NCI-H2196 (cell line): Measurements from ENCODE around the gene COL23A1.

Experiments
- DNase-seq: peaks from one replicate; lab custom pipeline; 2025; ENCODE audit not compliant: unreplicated experiment; lab: John Stamatoyannopoulos, UW

Gene COL23A1

GRCh38 chr5:178590141-178590923 lies at the start of gene COL23A1:
Gene COL23A1 (minus strand): TSS chr5:178590393.
- DNase-seq = no peak

DNA sequence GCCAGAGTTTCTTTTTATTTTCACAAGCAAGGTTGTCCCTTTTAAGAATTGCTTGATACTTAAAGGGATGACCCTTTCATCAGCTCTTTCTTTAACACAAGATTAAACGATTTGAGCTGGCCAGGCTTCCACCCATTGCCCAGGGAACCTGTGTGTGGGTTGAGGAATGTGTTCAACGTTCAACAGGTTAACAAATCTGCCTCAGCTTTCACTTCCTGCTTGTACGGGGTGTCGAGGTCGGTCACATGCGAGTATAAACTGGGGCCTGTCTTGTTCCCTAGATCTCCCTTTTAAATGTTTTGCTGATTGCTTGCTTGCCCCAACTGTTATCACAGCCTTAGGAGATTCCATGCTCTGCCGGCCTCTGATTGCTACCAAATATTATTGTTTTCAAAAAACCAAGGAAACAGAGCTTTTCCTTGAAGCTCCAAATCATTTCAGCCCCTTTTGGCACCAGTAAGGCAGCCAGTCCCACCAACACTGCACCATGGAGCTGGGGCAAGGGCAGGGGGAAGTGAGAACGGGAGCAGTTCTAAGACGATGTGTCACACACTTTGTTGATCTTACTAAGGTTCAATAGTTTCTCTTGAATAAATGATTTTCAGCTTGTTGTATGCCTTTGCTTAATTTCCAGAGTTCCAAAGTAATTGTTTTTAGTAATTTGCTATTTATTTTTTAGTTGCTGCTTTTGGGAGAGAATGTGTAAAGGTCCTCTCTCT lies 47.3 kb upstream of the COL23A1 start:
- DNase-seq = no peak

GRCh38 chr5:178632285-178632684 lies 42.1 kb upstream of the COL23A1 start:
- no peak for DNase-seq

DNA sequence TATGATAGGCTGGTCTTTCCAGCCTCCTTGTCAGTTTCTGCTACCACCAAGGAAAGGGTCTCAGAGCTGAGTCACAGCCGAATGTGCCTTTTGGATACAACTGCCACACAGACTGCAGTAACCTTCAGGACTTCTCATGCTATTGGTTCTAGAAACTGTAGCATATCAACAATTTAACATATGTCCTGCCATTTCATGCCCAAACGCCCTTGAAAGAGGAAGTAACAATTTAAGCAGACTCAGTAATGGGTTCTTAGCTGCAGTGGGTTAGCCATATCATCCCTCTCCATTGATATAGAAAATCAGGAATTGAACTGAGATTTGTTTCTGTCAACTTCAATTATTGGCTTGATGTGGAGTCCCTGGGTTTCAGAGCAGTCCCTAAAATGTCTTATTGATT lies 40.8 kb upstream of the COL23A1 start:
- DNase-seq = no peak

GRCh38 chr5:178630475-178630930 lies 40.3 kb upstream of the COL23A1 start:
- DNase-seq = no peak

DNA sequence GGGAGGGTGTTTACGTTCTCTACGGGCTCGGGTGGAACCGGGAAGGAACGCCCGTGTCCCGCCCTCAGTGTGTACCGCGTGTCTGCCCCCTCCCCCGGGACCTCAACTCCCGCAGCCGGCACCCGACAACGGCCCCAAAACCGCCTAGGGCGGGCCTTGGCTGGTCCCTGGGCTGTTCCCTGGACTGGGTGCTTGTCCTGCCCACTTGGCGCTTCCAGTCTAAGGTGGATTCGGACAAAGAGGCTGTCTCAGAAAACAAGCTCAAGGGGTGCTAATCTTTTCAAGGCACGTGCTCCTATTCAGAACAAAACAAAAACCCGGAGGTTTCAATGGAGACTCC lies 37.0 kb upstream of the COL23A1 start:
- DNase-seq = no peak

- peak; percentile 96 for DNase-seq
Measured at GRCh38 chr5:178626484-178627258, 36.5 kb upstream of the COL23A1 start, which contains the start of gene CLK4. Gene CLK4 (minus strand): TSS chr5:178627050. CDS start chr5:178623416, 3,634 bp downstream.

GRCh38 chr5:178625679-178626483 lies 35.7 kb upstream of the COL23A1 start:
- DNase-seq = peak; percentile 33

- no peak for DNase-seq
Measured at GRCh38 chr5:178624631-178625546, 34.7 kb upstream of the COL23A1 start.

DNA sequence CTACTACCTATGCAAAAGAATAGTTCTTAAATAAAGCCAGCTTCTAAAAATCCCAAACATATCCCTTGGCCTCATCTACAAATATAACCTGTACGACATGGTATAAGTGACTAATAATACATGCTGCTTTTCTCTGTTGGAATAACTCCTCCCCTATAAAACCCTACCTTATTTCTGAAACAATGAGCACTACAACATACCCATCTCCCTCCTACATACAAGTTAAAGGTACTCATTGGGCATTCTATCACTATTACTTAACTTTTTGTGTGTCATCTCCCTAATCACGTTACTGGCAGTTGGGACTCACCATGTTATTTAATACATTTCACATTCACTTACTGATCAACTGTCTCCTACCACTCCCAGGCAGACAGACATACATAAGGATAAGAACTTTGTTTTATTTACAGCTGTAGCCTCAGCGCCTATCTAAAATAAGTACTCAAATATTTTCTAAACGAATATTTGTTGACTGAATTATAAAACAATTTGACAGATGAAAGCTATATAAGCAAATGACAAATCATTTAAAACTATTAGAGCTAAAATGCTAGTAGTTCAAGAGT lies 32.6 kb upstream of the COL23A1 start:
- no peak for DNase-seq

- no peak for DNase-seq
Measured at GRCh38 chr5:178619390-178619789, 29.2 kb upstream of the COL23A1 start.

DNA sequence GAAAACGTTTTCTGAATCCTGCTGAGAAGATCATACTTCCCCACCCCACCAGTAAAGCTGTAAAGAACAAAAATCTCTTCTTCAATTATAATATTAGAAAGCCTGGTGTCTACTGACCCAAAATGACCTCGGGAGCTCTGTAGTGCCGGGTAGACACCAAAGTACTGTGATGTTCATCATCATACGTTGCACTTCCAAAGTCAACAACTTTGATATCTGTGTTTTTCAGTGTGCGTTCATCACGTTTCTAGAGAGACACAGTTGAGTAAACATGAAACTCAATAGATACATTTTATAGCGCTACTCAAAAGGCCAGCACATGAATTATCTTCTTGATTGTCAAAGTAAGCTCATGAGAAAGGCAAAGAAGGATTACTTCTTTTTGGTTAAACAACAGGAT lies 22.1 kb upstream of the COL23A1 start:
- DNase-seq = no peak

GRCh38 chr5:178606269-178606668 lies 16.1 kb upstream of the COL23A1 start:
- no peak for DNase-seq

DNA sequence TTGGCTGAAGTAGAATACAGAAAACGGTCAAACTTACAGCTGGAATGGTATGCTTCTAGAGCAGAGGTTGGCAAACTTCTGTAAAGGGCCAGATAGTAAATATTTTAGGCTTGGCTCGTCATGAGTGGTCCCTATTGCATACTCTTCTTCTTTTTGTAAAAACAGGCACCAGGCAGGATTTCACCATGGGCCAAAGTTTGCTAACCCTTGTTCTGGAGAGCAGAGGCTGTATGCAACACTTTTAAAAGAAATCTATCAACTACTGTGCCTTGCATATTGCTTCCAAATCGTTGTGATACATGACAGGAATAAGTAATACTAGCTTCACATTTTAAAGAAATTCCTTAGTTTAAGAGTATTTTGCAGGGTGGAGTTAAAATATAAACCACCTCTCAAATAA lies 15.6 kb upstream of the COL23A1 start:
- no peak for DNase-seq

GRCh38 chr5:178602752-178603151 lies 12.6 kb upstream of the COL23A1 start:
- no peak for DNase-seq

DNA sequence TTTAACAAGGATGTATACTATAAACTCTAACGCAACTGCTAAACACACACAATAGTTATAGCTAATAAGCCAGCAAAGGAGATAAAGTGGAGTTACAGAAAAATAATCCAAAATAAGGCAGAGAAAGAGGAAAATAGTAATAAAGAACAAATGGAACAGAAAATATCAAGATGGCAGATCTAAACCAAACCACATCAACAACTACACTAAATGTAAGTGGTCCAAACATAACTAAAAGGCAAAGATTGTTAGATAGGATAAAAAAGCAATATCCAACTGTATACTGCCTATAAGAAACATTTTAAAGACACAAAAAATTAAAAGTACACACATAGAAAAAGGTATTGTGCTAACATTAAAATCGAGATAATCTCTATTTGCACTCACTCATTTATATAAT lies 5.6 kb upstream of the COL23A1 start:
- DNase-seq = no peak

DNA sequence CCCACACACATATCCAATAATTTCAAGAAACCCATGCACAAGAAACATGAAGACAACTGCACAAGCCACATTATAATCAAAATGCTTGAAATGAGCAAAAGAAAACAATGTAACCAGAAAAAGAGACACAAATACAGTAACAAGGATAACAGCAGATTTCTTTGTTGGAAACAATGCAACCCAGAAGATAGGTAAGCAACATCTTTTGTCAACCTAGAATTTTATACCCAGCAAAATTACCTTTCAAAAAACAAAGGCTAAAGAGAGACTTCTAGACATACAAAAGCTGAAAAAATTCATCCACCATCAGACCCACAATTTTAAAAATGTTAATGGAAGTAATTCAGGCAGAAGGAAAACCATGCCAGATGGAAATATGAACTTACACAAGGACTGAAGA lies 5.0 kb upstream of the COL23A1 start:
- DNase-seq = no peak

DNA sequence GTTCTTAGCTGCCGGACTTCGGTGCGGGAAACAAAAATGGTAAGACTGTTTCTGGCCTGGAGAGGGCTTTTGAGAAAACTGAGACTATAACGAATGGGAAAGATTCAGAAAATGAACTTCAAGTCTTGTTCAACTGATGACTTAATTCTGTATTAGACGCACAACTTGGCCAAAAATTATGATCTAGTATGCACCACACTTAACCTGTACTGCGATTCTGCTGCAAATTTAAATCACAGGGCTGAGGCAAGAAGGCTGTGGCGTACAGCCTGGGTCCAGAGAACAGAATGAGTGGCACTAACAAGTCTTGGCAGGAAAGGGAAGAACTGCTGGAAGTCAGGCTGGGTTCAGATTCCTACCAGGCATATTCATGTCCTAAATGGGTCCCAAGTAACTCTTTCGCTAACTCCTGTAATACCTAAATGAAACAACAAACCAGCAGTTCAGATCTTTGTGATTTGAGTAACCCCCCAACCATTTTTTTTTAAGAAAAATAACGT lies 781 bp upstream of the COL23A1 start:
- no peak for DNase-seq
